GM21515 (cell line): ENCODE data around the gene JAG1.

Experiments used
- ATAC-seq: cut with Tn5 transposase; IDR thresholded peaks from one replicate; pipeline ENCODE4 v1.9.1; 2021; ENCODE audit not compliant: unreplicated experiment

Gene JAG1

GRCh38 chr20:10654630-10655029 is 19.2 kb downstream of the JAG1 start:
- peak; percentile 68 for ATAC-seq

- no peak for ATAC-seq
Measured at GRCh38 chr20:10654250-10654610, 19.6 kb downstream of the JAG1 start.

GRCh38 chr20:10653599-10654249 is 20.1 kb downstream of the JAG1 start:
- no peak for ATAC-seq

GRCh38 chr20:10652660-10653261 is 21.0 kb downstream of the JAG1 start:
- ATAC-seq, result no peak

- ATAC-seq, result no peak
Measured at GRCh38 chr20:10652185-10652584, 21.6 kb downstream of the JAG1 start.

- no peak for ATAC-seq
Measured at GRCh38 chr20:10651227-10651990, 22.4 kb downstream of the JAG1 start.

GRCh38 chr20:10649797-10650160 is 24.0 kb downstream of the JAG1 start:
- no peak for ATAC-seq

- ATAC-seq, result no peak
Measured at GRCh38 chr20:10649080-10649796, 24.6 kb downstream of the JAG1 start.

GRCh38 chr20:10648651-10649050 is 25.1 kb downstream of the JAG1 start:
- no peak for ATAC-seq

- no peak for ATAC-seq
Measured at GRCh38 chr20:10647909-10648308, 25.9 kb downstream of the JAG1 start.

GRCh38 chr20:10647471-10647870 is 26.3 kb downstream of the JAG1 start:
- ATAC-seq, result no peak

- ATAC-seq, result no peak
Measured at GRCh38 chr20:10646886-10647420, 26.8 kb downstream of the JAG1 start.

- no peak for ATAC-seq
Measured at GRCh38 chr20:10646006-10646405, 27.8 kb downstream of the JAG1 start.

- no peak for ATAC-seq
Measured at GRCh38 chr20:10645205-10645570, 28.6 kb downstream of the JAG1 start.

GRCh38 chr20:10644458-10645204 is 29.2 kb downstream of the JAG1 start:
- peak; percentile 62 for ATAC-seq

- ATAC-seq, result no peak
Measured at GRCh38 chr20:10643560-10643873, 30.3 kb downstream of the JAG1 start.

- no peak for ATAC-seq
Measured at GRCh38 chr20:10642856-10643559, 30.8 kb downstream of the JAG1 start.

GRCh38 chr20:10641893-10642292 is 31.9 kb downstream of the JAG1 start:
- no peak for ATAC-seq

GRCh38 chr20:10641467-10641866 is 32.3 kb downstream of the JAG1 start:
- no peak for ATAC-seq

- ATAC-seq, result no peak
Measured at GRCh38 chr20:10640897-10641296, 32.9 kb downstream of the JAG1 start.
